GM19351 (cell line): Measurements from ENCODE around the gene MLLT3.
"Not testable (repeated sequence)": the region's sequence is repeated elsewhere in the genome, so short reads cannot be mapped to it uniquely, and the experiment has no call there.

Source experiments
- ATAC-seq: cut with Tn5 transposase; IDR thresholded peaks from one replicate; pipeline ENCODE4 v1.9.1; 2021; ENCODE audit warnings: mild to moderate bottlenecking, moderate library complexity; ENCODE audit not compliant: unreplicated experiment

MLLT3 gene

DNA sequence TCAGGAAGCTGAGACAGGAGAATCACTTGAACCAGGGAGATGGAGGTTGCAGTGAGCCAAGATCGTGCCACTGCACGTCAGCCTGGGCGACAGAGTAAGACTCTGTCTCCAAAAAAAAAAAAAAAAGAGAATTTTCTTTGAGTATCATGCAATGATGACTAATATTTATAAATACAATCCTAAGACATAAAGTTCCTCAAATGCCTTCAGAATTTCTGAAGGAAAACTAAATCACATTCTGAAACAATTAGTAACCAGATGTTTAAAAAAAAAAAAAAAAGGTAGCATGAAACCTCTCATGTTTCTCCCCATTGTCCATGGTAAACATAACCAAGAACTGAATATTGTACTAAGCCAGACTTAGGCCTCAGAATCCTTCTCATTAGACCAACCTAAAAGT is 23.1 kb downstream of the MLLT3 start:
- ATAC-seq = no peak

DNA sequence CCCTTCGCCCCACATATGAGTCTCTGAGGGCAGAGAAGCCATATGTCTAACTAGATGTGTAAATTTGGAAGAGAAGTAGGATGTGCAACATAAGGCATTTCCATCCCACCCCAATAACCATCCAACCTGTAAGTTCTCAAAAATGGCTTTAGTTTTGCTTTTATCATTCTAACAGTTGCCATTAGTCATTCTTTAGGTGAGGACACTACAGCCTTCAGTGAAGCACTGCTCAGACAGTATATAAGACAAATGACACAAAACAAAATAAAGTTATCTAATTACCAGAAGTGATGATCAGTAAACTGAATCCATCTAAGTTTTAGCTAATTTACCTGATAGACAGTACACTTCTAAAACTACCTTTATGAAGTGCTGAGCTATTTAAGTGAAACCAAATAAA is 23.9 kb downstream of the MLLT3 start:
- no peak for ATAC-seq

DNA sequence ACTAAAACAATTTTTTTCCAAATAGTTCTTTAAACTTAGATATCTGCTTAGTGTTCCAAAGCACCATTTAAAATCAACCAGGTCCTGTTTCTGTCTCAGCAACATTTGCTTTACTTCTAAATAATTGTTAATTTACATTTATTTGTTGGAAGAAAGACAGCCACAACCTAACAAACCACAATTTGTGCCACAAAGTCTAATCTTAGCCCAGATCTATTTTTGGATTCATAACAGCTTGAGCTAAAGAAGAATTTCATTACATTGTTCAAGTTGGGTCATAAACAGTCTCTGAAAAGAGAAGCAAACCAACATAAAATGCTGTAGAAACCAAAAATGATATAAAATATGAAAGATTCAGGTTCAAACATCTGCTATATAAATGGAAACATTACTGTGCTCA is 24.4 kb downstream of the MLLT3 start:
- ATAC-seq = no peak

DNA sequence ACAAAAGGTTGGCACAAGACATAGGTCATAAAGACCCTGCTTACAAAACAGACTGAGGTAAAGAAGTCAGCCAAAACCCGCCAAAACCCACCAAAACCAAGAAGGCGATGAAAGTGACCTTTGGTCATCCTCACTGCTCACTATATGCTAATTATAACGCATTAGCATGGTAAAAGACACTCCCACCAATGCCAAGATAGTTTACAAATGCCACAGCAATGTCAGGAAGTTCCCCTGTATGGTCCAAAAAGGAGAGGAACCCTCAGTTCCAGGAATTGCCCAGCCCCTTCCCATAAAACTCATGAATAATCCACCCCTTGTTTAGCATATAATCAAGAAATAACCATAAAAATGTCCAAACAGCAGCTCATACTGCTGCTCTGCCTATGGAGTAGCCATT is 27.7 kb downstream of the MLLT3 start:
- no peak for ATAC-seq

DNA sequence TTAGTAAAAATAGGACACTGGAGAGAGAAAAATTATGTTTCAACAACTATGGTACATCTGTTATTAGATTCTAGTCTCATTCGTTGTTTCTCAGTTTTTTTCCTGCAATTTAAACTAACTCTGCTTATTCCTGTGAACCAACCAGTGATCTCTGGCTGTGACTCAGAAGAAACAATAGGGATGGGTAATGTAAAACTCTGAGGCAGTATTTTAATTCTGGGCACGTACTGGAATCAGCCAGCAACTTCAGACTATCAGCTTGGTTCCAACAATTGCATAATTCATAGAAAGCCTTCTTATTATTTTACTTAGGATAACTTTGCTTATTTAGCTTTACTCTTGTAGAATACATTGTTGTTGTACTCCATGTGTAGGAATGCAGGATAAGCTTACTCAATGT is 28.8 kb downstream of the MLLT3 start:
- no peak for ATAC-seq

DNA sequence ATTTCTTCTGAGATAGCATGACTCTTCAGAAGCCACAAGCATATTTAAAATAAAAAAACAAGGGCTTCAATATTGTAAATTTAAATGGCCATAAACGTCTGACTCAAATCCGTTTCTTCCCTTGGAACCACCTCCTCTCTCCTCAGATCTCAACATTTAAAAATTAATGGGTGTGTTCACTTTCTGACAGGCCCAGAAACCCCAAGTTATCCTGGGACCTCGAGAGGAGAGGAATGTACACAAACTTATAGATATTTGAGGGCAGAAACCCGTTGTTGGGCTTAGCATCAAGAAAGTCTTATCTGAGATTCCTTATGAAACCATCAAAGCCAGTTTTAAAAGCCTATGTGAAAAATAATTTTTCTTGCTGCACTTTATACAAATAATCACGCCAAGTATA is 29.2 kb downstream of the MLLT3 start:
- ATAC-seq = no peak

DNA sequence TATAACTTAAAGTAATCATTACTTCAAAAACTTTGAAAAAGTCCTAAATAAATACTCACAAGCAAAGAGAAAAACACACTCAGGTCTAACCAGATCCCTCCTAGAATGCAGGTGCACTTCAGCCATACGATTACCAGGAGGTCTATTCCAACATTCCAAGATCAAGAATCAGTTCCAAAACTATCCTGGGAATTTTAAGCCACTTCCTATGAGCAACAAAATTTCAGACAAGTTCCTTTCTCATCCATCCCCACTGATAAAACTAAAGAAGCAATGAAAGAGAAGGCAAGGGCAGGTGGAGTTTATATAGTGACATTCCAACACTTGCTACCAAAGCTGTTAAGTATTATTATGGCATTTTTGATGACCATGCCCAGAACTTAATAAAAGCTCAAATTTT is 29.6 kb downstream of the MLLT3 start:
- ATAC-seq = no peak

DNA sequence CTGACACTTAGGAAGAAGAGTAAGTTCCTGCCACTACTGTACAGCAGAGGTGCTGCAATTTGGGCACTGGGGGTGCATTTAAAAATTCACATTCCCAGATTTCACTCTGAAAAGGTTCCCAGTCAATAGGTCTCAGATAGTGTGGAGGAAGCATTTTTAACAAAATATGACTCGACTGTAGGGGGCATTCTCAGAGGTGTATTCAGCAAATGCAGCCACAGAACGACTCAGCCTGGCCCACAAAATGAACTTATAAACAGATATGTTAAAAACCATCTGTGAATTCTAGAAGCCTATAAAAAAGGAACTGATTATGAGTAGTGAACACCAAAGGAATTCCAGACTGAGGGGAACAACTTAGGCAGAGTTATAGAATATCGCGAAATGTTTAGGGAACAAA is 31.1 kb downstream of the MLLT3 start:
- ATAC-seq = no peak

DNA sequence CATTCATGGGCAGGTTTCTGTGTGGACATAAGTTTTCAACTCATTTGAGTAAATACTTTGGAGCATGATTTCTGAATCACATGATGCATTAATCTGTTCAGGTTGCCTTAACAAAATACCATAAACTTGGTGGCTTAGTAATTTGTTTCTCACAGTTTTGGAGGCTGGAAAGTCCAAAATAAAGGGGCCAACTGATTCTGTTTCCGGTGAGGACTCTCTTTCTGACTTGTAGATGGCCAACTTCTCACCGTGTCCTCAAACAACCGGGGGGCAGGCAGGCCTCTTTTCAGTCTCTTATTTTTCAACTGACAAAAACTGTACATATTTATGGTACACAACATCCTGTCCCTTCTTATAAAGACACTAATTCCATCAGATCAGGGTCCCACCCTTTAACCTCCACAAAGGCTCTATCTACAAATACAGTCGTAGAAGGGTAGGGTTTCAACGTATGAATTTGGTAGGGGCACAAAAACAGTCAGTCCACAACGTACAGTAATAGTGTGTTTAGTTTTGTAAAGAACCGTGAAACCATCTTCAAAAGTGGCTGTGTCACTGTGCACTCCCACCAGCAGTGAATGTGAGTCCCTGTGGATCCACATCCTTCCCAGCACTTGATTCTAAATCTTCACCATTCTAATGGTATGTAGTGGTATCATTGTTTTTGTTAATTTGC is 37.2 kb downstream of the MLLT3 start:
- ATAC-seq = no peak

DNA sequence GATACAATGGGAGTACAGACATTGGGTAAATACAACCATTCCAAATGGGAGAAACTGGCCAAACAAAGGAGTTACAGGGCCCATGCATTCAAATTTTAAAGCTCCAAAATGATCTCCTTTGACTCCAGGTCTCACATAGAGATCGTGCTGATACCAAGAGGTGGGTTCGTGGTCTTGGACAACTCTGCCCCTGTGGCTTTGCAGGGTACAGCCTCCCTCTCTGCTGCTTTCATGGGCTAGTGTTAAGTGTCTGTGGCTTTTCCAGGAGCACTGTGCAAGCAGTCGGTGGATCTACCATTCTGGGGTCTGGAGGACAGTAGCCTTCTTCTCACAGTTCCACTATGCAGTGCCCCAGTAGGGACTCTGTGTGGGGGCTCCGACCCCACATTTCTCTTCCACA is 39.2 kb downstream of the MLLT3 start:
- not testable (repeated sequence) for ATAC-seq

DNA sequence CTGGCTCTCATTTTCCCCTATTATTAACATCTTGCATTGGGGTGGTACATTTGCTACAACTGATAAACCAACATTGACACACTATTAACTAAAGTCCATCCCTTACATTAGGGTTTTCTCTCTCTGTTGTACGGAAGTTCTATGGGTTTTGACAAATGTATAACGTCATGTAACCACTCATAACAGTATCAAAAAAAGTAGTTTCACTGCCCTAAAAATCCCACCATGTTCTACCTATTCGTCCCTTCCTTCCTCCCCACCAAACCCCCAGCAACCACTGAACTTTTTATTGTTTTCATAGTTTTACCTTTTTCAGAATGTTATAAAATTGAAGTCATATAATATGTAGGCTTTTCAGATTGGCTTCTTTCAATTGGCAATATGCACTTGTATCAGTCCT is 40.1 kb downstream of the MLLT3 start:
- ATAC-seq = peak; percentile 66

DNA sequence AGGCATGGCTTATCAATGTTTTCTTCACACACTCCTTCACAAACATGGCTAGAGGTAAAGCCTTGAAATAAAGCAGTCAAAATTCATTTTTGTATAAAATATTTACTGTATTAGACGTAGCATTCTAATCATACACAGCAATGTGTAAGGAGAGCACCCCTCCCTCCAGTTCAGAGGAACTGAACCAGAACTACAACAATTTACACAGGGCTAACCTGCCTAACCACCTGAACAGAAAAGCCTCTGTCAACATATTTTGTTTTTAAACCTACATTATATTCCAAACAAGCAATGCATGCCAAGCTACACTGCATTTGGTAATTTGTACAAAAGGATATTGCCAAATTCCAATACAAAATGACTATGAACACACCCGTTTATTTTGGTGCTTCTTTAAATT is 41.6 kb downstream of the MLLT3 start:
- no peak for ATAC-seq

DNA sequence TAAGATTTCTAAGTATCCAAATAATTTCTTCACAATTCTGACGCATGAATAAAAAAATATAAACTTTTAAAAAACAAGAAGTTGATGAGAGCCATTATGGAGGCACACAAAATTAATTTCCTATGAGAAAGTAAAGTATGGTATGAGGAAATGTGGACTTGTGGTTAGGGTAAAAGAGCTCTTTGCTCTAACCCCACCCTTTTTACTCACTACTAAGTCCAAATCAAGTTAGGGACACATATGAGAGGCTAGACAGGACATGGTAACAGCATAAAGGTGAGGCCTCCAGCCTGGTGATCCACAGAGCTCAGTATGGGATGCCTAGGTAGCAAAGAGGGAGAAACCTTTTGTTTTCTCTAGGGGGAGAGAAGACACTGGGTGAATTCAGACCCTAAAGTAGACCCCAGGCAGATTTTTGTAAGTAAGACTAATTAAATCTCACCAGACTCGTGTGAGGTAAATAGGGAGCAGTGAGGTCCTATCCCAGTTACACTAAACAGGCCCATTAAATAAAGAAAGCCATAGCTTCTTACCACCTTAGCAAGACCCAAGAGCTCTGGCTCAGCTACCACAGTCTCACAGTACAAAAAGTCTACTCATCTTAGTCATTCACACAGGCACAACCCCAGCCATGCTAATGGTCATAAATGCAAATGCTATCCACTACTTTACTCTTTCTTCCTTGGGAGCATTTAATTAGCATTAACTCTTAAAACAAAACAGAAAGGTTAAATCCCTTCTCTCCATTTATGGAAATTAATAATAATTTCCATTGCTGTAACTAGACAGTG is 42.6 kb downstream of the MLLT3 start:
- ATAC-seq = peak; percentile 57

DNA sequence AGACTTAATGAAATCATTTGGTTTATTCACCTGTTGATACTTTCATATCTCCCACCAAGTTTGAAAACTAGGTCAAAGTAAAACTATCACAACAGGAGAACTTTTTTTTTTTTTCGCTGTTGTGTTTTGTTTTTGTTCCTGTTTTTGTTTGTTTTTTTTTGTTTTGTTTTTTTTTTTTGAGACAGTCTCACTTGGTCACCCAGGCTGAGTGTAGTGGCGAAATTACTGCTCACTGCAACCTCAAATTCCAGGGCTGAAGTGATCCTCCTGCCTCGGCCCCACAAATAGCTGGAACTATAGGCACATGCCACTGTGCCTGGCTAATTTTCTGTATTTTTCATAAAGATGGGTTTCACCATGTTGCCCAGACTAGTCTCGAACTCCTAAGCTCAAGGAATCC is 49.3 kb downstream of the MLLT3 start:
- no peak for ATAC-seq

DNA sequence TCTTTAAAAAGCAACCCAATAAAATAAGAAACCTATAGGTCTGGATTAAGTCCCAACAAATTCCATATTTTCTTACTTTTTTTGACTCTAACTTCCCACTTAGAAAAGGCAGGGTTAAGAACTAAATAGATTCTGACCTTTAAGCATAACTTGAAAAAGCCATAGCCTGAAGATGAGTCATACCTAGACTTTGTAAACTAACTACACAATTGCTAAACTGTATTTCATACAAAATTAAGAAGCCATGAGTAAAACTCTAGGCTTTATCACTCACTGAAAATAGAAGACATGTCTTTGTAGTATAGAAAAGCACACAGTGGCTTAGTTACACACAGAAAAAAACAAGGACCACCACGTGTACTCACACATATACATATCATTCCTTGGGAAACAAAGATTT is 51.5 kb downstream of the MLLT3 start:
- ATAC-seq = peak; percentile 84

DNA sequence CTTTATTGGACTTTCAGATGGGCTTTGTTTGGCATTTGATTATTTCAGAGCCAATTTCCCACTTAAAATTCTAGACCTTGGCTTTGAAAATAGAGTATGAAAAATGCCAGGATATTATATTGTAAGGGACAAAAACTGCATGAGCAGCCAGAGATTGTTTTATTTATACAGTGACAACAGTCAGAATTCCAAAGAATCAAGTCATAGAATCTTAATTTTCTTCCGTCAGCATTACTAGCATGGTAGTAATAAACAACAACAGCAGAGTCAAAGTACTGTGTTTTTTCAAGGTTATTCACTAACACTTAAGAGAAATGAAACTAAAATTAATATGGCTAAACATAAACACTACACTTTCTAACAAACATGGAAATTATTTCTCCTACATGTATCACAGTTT is 52.2 kb downstream of the MLLT3 start:
- no peak for ATAC-seq

DNA sequence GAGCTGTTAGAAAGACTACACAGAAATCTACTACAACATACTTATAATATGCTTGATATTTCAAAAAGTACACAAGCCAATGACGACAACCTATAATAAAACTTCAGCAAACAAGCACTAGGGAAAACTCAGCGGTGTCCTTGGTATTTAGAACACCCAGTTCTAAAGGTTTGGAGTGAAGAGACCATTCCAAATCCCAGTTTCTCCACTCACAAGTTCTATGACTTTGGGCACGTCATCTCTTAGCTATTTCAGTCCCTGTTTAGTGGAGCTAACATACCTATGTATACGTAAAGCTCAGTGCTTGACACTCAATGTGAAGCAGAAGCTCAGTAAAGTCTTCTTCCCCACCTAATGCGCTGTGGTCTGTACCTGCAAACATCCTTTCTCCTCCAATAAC is 52.8 kb downstream of the MLLT3 start:
- no peak for ATAC-seq

DNA sequence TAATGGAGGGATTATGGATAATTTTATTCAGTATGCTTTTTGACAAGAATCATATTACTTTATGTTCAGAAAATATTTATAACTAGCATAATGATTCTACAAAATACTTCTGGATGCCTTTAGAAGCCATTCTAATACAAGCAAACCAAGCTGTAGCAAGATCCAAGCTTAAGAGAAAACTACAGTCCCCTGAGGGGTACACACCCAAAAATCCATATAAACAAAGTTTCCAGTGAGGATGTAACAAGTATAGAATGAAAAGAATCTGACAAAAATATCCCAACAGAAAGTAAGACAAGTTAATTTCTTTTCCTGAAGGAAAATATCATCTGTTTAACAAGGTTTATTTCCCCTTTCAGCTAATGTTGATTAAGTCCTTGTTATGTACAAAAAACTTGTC is 53.9 kb downstream of the MLLT3 start:
- no peak for ATAC-seq

DNA sequence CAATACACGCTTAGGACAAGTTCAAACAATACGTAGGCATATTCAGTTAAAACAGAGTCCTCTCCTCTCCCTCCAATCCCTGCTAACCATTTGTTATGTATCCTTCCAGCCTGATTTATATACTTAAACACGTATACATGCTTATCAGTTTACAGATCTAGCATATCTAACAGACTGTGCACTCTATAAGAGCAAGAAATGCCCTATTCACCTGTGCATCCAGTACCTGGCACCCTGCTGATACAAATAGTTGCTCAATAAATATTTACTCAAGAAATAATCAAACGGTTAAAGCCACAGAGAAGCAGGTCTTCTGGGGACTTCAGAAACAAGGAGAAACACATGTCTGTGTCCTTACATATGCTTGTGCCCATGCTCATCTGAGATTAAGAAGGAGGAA is 55.9 kb downstream of the MLLT3 start:
- no peak for ATAC-seq

DNA sequence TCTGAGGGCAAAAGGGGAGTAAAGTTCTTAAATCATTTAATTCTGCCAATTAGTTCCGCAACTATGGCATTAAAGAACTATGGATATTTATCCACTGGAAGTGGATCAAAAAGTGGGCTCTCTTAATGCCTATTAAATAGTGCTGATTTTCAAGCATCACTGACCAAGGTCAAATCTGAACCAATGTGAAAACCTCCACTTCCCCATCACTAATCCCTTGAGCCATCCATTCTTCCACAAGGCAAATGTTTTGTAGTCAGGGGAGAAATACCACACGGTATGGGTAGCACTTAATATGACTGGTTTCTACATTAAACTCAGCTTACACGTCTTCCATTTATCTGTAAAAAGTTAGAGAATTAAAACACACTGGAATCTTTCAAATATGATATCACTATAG is 57.6 kb downstream of the MLLT3 start:
- ATAC-seq = no peak

DNA sequence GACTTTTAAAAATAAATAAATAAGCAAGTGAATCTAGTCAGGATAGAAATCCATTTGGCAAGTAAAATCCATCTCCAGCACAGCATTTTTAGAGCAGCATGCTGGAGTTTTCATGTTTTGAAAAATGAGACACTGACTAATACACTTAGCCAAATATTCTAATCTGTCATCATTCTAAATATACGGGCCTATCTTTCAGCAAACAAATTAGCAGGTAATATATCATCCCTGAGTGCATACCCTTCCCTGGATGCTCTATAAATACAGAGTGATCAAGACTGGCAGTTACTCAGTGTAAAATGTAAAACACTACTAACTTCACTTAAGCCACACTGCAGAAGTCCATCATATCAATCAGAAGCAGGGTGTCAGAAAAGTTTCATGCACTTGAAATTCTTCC is 58.4 kb downstream of the MLLT3 start:
- ATAC-seq = no peak

DNA sequence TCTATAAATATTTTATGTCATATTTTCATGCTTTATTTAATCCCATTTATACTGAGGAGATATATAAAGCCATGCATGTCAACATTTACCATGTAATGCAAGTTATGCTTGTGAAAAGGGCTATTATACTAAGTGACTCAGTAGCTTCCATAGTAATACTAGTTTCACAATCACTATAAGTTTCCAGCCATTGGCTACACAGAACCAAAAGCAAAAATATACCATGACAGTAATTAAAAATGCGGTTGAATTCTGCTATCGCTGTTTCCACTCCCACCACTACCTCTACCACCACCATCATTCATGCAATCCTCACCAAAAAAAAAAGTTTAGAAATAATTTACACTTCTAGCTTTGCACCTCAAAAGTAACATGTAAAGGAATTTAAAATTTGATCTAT is 60.2 kb downstream of the MLLT3 start:
- peak; percentile 66 for ATAC-seq

DNA sequence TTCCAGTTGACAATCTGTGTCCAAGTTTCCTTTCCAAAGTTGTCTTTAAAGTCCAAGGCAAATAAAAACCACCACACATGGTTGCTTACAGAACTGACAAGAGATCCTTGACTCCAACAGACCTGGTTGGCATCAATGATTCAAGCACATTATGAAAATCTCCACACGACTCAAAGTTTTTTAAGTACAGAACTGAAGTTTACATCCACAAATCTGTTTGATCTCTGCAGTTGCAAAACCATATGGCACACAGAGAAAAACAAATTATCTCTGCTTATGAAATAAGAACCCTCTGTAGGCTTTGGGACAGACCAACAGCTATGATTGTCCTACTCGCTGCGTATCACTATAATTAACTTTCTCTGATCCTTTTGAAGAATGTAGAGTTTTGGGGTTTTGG is 60.8 kb downstream of the MLLT3 start:
- no peak for ATAC-seq
